ENCODE measurements around the gene IL1F10. TPM values are rescaled to one million over a fixed set of nuclear protein-coding genes. Genes with fewer than 3 reads are reported as not detected.

IL1F10 gene
- total and polyA plus RNA-seq, 9 donors: not detected

DNA sequence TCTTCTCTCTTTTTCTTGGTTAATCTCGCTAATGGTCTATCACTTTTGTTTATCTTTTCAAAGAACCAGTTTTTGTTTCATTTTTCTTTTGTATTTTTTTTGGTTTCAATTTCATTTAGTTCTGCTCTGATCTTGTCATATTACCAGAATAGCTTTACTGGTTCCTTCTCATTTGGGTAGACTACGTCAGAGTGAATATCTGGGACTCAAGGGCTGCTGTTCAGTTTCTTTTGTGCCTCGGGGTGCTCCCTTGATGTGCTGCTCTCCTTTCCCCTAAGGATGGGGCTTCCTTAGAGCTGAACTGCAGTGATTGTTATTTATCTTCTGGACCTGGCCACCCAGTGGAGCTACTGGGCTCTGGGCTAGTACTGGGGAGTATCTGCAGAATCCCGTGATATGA lies 30.3 kb downstream of the IL1F10 start:
- Histone ChIP-seq H3K27ac (no peak overlapping the region), H3K27me3 (no peaks in the 10 kb centered on the region), H3K4me3 (no peak overlapping the region), H3K36me3 (no peaks in the 10 kb centered on the region), H3K9me3 (no peaks in the 10 kb centered on the region), H3K4me1 (ENCODE audit: insufficient read depth) (no peaks in the 10 kb centered on the region)
- 83 to 88% (median 83%) methylated on average over 4 of the region's 4 CpGs for WGBS, 3 donors
- DNase-seq: no peak
- intact Hi-C loops (cut with DNase I): no loop called here
- no peak for TF ChIP-seq POLR2A (IDR thresholded peaks at IDR 0.05)
- TF ChIP-seq, protein P1, sequence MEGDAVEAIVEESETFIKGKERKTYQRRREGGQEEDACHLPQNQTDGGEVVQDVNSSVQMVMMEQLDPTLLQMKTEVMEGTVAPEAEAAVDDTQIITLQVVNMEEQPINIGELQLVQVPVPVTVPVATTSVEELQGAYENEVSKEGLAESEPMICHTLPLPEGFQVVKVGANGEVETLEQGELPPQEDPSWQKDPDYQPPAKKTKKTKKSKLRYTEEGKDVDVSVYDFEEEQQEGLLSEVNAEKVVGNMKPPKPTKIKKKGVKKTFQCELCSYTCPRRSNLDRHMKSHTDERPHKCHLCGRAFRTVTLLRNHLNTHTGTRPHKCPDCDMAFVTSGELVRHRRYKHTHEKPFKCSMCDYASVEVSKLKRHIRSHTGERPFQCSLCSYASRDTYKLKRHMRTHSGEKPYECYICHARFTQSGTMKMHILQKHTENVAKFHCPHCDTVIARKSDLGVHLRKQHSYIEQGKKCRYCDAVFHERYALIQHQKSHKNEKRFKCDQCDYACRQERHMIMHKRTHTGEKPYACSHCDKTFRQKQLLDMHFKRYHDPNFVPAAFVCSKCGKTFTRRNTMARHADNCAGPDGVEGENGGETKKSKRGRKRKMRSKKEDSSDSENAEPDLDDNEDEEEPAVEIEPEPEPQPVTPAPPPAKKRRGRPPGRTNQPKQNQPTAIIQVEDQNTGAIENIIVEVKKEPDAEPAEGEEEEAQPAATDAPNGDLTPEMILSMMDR (IDR thresholded peaks at IDR 0.05): no peak
- no peak for TF ChIP-seq EP300 (IDR thresholded peaks at IDR 0.05)

DNA sequence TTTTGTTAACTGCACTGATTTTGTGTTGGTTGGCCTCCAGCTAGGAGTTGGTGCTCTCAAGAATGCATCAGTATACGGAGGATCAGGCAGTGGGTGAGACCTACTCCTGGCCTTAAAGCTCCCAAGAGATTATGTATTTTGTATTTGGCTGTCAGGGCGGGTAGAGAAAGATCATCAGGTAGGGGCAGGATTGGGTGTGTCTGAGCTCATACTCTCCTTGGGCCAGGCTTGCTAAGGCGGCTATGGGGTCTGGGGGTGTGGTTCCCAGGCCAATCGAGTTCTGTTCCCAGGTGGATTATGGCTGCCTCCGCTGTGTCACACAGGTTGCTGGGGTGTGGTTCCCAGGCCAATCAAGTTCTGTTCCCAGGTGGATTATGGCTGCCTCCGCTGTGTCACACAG lies 30.8 kb downstream of the IL1F10 start:
- Histone ChIP-seq H3K36me3 (no peaks in the 10 kb centered on the region), H3K9me3 (no peaks in the 10 kb centered on the region), H3K27me3 (no peaks in the 10 kb centered on the region), H3K4me3 (no peak overlapping the region), H3K27ac (no peak overlapping the region), H3K4me1 (ENCODE audit: insufficient read depth) (no peaks in the 10 kb centered on the region)
- TF ChIP-seq, protein P1 (IDR thresholded peaks at IDR 0.05): no peak
- intact Hi-C loops (cut with DNase I): no loop called here
- DNase-seq: no peak
- WGBS, 3 donors: 85 to 90% (median 88%) methylated on average over 5 to 6 of the region's 6 CpGs

DNA sequence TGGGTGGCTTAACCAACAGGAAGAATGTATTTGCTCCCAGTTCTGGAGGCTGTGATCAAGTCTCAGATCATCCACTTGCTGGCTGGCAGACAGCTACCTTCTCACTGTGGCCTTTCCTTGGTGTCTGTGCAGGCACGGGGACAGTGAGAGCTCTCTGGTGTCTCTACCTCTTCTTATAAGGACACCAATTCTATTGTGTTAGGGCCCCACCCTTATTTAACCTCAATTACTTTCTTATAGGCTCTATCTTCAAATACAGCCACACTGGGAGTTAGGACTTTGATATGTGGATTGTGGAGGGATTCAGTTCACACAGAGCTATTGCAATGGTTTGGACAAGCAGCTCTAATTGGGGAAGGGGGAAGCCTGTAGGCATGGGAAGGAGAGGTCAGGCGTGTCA lies 34.4 kb downstream of the IL1F10 start:
- no peaks in the 10 kb centered on the region for H3K36me3 ChIP-seq
- no peak overlapping the region for H3K27ac ChIP-seq
- H3K4me1 ChIP-seq (ENCODE audit: insufficient read depth): no peaks in the 10 kb centered on the region
- intact Hi-C loops (cut with DNase I): no loop called here
- TF ChIP-seq POLR2A (IDR thresholded peaks at IDR 0.05) (no peak), EP300 (IDR thresholded peaks at IDR 0.05) (no peak)
- TF ChIP-seq, protein P1 (IDR thresholded peaks at IDR 0.05): no peak
- DNase-seq: no peak
- H3K27me3 ChIP-seq: no peaks in the 10 kb centered on the region
- H3K9me3 ChIP-seq: no peaks in the 10 kb centered on the region
- 60 to 94% (median 89%) methylated on average over 2 of the region's 2 CpGs for WGBS, 3 donors
- H3K4me3 ChIP-seq: no peak overlapping the region

DNA sequence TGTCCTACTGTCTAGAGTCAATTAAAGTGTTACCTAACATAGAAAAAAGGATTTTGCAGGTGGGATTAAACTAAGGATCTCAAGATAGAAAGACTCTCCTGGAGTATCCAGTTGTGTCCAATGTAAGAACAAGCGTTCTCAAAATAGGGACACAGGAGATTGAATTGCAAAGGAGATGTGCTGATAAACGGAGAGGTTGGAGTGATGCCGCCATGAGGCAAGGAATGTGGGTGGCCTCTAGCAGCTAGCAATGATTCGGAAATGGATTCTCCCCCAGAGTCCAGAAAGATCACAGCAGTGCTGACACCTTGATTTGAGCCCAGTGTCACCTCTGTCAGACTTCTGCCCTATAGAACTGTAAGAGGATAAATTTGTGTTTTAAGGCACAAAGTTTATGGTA lies 35.5 kb downstream of the IL1F10 start:
- Histone ChIP-seq H3K4me3 (no peak overlapping the region), H3K4me1 (ENCODE audit: insufficient read depth) (no peaks in the 10 kb centered on the region), H3K27me3 (no peaks in the 10 kb centered on the region), H3K27ac (no peak overlapping the region), H3K9me3 (no peaks in the 10 kb centered on the region), H3K36me3 (no peaks in the 10 kb centered on the region)
- TF ChIP-seq POLR2A (IDR thresholded peaks at IDR 0.05) (no peak), EP300 (IDR thresholded peaks at IDR 0.05) (no peak)
- TF ChIP-seq, protein P1 (IDR thresholded peaks at IDR 0.05): no peak
- WGBS, 3 donors: 86 to 92% (median 91%) methylated on average over 4 of the region's 4 CpGs
- intact Hi-C loops (cut with DNase I): no loop called here
- DNase-seq: no peak

All from ovary (tissue), 9 donors.